A673 (cell line): ENCODE measurements around the gene FLNC. TPM values are rescaled to one million over a fixed set of nuclear protein-coding genes. Genes with fewer than 3 reads are reported as not detected.

Experiments used
- BruUV-seq: library from RNA; stranded (reverse); fragments of 400-500 nt; replicated peaks from 2 replicates; lab custom pipeline; 2021; lab: Mats Ljungman, UMichigan
- CTCF ChIA-PET: fragments of 300-600 bp; sonication (Branson Sonifier 250); formaldehyde crosslinking; loops from one replicate; lab custom pipeline; 2022; ENCODE audit warnings: antibody characterized with exemption; lab: Charles Lee
- POLR2A ChIA-PET: fragments of 300-600 bp; sonication (Branson Sonifier 250); formaldehyde crosslinking; loops from one replicate; lab custom pipeline; 2022; ENCODE audit warnings: antibody characterized with exemption; ENCODE audit not compliant: low non-redundant PET; lab: Charles Lee
- DNase-seq: peaks from one replicate; pipeline ENCODE4 v3.0.0-alpha.2; 2015; ENCODE audit warnings: low spot score
- H3K27ac ChIP-seq: fragments of 200-600 bp; sonication (generic); 2 replicates; pipeline ENCODE4 v1.5.1; 2016; ENCODE audit warnings: mixed run types, low read depth, mild to moderate bottlenecking, mixed read lengths, antibody characterized with exemption, low read length; ENCODE audit not compliant: poor library complexity, severe bottlenecking
- H3K27me3 ChIP-seq: fragments of 200-600 bp; sonication (generic); replicated peaks from 2 replicates; pipeline ENCODE4 v1.6.1; 2017; ENCODE audit warnings: mixed run types, low read depth, mild to moderate bottlenecking, mixed read lengths, antibody characterized with exemption, low read length; ENCODE audit not compliant: insufficient read depth, poor library complexity
- H3K36me3 ChIP-seq: fragments of 200-600 bp; sonication (generic); 2 replicates; pipeline ENCODE4 v1.6.1; 2016; ENCODE audit warnings: mixed run types, mild to moderate bottlenecking, mixed read lengths, antibody characterized with exemption, low read length; ENCODE audit not compliant: insufficient read depth, poor library complexity, severe bottlenecking
- H3K4me1 ChIP-seq: fragments of 200-600 bp; sonication (generic); 2 replicates; pipeline ENCODE4 v1.6.1; 2017; ENCODE audit warnings: mixed run types, mild to moderate bottlenecking, mixed read lengths, antibody characterized with exemption, low read length; ENCODE audit not compliant: insufficient read depth, poor library complexity, severe bottlenecking
- H3K4me3 ChIP-seq: fragments of 200-600 bp; sonication (generic); 2 replicates; pipeline ENCODE4 v1.5.1; 2016; ENCODE audit warnings: low read depth, mixed run types, mild to moderate bottlenecking, mixed read lengths, low read length; ENCODE audit not compliant: poor library complexity, severe bottlenecking
- H3K9me3 ChIP-seq: fragments of 200-600 bp; sonication (generic); 2 replicates; pipeline ENCODE4 v1.6.1; 2016; ENCODE audit warnings: mixed run types, low read depth, mild to moderate bottlenecking, mixed read lengths, antibody characterized with exemption, low read length; ENCODE audit not compliant: poor library complexity, severe bottlenecking
- CTCF ChIP-seq: fragments of 300-800, 200-600 bp; sonication (generic); conservative IDR thresholded peaks from 2 replicates; pipeline ENCODE4 v1.5.1; 2017; ENCODE audit warnings: low read depth, mild to moderate bottlenecking, antibody characterized with exemption, low read length, moderate library complexity, mixed read lengths
- EZH2 ChIP-seq: fragments of 200-600 bp; sonication (generic); IDR thresholded peaks from 2 replicates; pipeline ENCODE4 v1.6.1; 2017; ENCODE audit warnings: borderline replicate concordance, low read depth, mild to moderate bottlenecking, mixed read lengths, antibody characterized with exemption, low read length; ENCODE audit not compliant: poor library complexity, severe bottlenecking
- intact Hi-C: fragments of 100-400 bp; cut with micrococcal nuclease; formaldehyde crosslinking; loops from one replicate; pipeline ENCODE4 v1.10.0; 2022; ENCODE audit not compliant: unreplicated experiment
- total RNA-seq: library from RNA; stranded (reverse); gene quantifications from 2 replicates; pipeline ENCODE4 v1.2.3, GENCODE V29; 2021

FLNC gene
- total RNA-seq, 1 experiment from 2014 or later = 6.5 TPM

DNA sequence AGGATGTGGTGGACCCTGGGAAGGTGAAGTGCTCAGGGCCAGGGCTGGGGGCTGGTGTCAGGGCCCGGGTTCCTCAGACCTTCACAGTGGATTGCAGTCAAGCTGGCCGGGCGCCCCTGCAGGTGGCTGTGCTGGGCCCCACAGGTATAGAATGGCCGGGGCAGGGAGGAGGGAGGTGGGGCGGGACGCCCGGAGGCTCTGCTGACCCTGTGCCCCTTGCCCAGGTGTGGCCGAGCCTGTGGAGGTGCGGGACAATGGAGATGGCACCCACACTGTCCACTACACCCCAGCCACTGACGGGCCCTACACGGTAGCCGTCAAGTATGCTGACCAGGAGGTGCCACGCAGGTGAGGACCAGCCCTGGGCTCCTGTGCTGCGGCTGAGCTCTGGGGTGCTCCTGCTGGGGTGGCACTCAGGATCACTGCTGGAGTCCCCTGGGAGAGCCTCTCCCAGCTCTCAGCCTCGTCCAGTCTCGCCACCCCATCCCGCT lies 17.6 kb downstream of the FLNC start:
- no peak overlapping the region for H3K4me3 ChIP-seq
- no peaks in the 10 kb centered on the region for H3K9me3 ChIP-seq
- H3K27ac ChIP-seq = no peak overlapping the region
- TF ChIP-seq CTCF = no peak
- no peak for TF ChIP-seq EZH2
- no peaks in the 10 kb centered on the region for H3K27me3 ChIP-seq
- H3K4me1 ChIP-seq = no peaks in the 10 kb centered on the region
- POLR2A ChIA-PET = no interaction called here
- BruUV-seq = no TSS peak
- intact Hi-C loops = no loop called here
- H3K36me3 ChIP-seq = no peaks in the 10 kb centered on the region
- CTCF ChIA-PET = no interaction called here
- no peak for DNase-seq

- TF ChIP-seq CTCF (no peak), EZH2 (no peak)
- Histone ChIP-seq H3K27me3 (no peaks in the 10 kb centered on the region), H3K4me3 (no peak overlapping the region), H3K27ac (no peak overlapping the region), H3K9me3 (no peaks in the 10 kb centered on the region), H3K4me1 (no peaks in the 10 kb centered on the region), H3K36me3 (no peaks in the 10 kb centered on the region)
- CTCF ChIA-PET = no interaction called here
- POLR2A ChIA-PET = no interaction called here
- no TSS peak for BruUV-seq
- no peak for DNase-seq
- intact Hi-C loops = no loop called here
These were observed 18.3 kb downstream of the FLNC start for GRCh38 chr7:128848289-128849155.

DNA sequence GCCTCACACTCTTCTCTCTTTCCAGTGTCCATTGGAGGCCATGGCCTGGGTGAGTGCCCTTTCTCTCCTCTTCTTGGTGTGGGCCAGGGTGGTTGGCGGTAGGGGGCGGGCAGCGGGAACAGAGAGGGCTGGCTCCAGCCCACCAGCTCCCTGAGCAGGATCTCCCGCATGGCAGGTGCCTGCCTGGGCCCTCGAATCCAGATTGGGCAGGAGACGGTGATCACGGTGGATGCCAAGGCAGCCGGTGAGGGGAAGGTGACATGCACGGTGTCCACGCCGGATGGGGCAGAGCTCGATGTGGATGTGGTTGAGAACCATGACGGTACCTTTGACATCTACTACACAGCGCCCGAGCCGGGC lies 18.9 kb downstream of the FLNC start:
- TF ChIP-seq CTCF (no peak), EZH2 (no peak)
- POLR2A ChIA-PET = no interaction called here
- intact Hi-C loops = no loop called here
- CTCF ChIA-PET = no interaction called here
- no TSS peak for BruUV-seq
- no peak for DNase-seq
- Histone ChIP-seq H3K36me3 (no peaks in the 10 kb centered on the region), H3K4me1 (no peaks in the 10 kb centered on the region), H3K9me3 (no peaks in the 10 kb centered on the region), H3K27me3 (no peaks in the 10 kb centered on the region), H3K4me3 (no peak overlapping the region), H3K27ac (no peak overlapping the region)
